Stimulated activated CD4-positive, alpha-beta T cell treated with anti-CD3 and anti-CD28 coated beads, Interleukin-12 subunit alpha, Interleukin-12 subunit beta, amount 100 ng/mL, for 4 hours (primary cell): ENCODE data around the gene FBLIM1.
A peak's percentile ranks its signal among the peaks of the same experiment; 100 is the strongest.
"Not testable (repeated sequence)": the region's sequence is repeated elsewhere in the genome, so short reads cannot be mapped to it uniquely, and the experiment has no call there.

ENCODE experiments used
- DNase-seq: peaks from one replicate; pipeline ENCODE4 v3.0.0-alpha.2; 2020

FBLIM1 gene

GRCh38 chr1:15825800-15826199, 67.2 kb downstream of the FBLIM1 start:
- DNase-seq, result no peak

GRCh38 chr1:15826810-15827507, 68.4 kb downstream of the FBLIM1 start:
- DNase-seq, result no peak

DNA sequence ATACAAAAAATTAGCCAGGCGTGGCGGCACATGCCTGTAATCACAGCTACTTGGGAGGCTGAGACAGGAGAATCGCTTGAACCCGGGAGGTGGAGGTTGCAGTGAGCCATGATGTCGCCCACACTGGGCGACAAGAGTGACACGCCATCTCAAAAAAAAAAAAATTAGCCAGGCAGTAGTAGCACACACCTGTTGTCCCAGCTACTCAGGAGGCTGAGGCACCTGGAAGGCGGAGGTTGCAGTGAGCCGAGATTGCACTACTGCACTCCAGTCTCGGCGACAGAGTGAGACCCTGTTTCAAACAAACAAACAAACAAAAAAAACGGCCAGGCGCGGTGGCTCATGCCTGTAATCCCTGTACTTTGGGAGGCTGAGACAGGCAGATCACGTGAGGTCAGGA, 69.0 kb downstream of the FBLIM1 start:
- DNase-seq, result not testable (repeated sequence)

DNA sequence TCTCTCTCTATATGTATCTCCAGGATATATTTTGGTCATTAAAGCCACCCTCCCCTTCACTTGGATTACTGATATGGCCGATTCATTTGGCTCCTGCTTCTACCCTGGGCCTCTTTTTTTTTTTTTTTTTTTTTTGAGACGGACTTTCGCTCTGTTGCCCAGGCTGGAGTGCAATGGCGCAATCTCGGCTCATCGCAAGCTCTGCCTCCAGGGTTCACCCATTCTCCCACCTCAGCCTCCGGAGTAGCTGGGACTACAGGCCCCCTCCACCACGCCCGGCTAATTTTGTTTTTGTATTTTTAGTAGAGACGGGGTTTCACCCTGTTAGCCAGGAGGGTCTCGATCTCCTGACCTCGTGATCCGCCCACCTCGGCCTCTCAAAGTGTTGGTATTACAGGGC, 70.3 kb downstream of the FBLIM1 start:
- not testable (repeated sequence) for DNase-seq

DNA sequence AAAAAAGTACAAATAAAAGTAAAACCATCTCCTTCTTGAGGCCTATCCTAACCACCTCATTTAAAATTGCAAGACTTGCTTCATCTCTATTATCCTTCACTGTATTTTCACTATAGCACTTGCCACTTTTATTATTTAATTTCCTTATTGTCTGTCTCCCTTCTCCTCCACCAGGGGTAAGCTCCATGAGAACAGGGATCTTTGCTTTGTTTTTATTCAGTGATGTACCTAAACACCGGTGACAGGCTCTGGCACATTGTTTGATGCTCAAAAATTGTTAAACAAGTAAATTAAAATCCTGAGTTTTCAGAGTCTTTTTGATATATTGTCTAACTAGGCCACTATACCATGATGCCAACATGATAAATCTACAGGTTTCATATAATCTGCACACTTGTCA, 71.7 kb downstream of the FBLIM1 start:
- DNase-seq, result no peak

- peak; percentile 25 for DNase-seq
Measured at GRCh38 chr1:15833069-15833679, 74.6 kb downstream of the FBLIM1 start.

- no peak for DNase-seq
Measured at GRCh38 chr1:15833842-15834405, 75.3 kb downstream of the FBLIM1 start.

DNA sequence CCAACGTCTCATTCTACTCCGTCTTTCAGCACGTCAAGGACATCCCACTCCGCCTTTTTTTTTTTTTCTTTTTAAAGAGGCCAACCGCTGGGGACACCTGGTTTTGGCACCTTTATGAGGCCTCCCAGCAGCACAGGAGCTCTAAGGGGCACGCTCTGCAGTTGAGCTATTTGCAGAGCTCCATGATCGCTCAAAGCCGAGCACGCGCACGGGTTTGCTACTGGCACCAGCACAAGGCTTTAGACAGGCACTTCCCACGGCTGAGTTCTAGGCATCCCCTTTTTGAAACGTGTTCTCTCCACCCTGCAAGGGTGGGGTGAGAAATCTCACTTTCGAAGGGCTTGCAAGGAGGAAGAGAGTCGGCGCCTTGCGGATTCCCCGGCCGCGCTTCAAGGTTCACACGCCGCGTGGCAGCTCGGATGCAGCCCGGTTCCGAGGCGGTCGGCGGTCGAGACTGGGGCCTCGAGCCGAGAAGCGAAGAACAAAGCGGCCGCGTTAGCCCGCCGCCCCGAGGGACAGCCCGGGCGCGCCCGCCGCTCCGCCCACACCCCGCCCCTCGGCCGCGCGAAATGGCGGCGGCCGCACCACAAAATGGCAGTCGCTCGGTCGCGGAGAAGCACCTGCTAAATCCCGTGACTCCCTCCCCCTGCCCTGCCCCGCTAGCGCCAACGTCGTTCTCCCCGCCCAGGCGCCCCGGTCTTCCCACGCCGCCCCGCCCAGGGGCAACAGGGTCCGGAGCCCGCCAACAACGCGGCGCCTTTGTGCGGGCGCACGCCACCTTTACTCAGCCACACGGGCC, 76.0 kb downstream of the FBLIM1 start:
- DNase-seq, result peak; percentile 84

GRCh38 chr1:15835205-15835740, 76.7 kb downstream of the FBLIM1 start:
- DNase-seq, result peak; percentile 42

DNA sequence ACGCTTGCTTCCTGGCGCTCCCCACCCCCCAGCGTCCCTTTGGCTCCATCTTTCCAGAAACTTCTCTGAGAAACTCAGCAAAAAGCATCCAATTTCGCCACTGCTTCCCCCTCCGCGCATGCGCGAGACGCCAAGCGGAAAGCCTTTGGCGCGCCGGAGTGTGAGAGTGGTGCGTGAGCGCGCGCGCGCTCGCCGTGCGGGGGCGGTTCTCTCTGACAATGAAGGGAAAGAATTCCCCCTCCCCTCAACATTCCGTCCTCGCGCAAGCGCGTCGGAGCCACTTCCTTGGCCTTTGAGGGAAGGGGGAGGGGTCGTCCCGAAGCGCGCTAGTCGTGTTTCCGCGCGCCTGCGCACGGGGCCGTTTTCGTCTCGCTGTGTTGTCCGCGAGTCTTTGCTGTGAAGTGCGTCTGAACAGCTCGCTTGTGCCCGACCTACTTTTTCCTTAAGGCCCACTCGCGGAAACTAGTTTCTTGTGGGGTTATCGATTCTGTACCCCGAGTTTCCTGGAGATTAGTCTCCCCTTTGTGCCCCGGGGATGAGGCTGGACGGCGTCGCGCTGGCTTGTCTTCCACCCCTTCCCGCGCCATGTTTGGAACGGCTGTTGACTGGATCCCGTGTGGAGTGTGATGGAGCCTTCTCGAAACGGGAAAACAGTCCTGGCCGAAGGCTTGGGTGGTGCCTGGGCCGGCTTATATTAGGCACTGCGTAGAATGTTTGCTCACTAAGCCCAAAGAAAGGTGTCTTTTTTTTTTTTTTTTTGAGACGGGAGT, 77.3 kb downstream of the FBLIM1 start:
- peak; percentile 99 for DNase-seq
